Coronary artery (tissue), 2 donors: ENCODE measurements around the gene CLDN34.

ENCODE experiments used
- DNase-seq: peaks from one replicate; pipeline ENCODE4 v3.0.0-alpha.2; 2017; ENCODE audit warnings: low spot score
- H3K27ac ChIP-seq, 2 donors: fragments of 200-600 bp; sonication (generic); one replicate each; pipeline ENCODE4 v1.5.1; 2016 to 2019
- H3K4me3 ChIP-seq: fragments of 200-600 bp; sonication (generic); 2 replicates; pipeline ENCODE4 v1.5.1; 2016; ENCODE audit warnings: mild to moderate bottlenecking, moderate library complexity
- TF ChIP-seq, protein P1 (sequence below): fragments of 200-600 bp; sonication (generic); IDR thresholded peaks from one replicate; pipeline ENCODE4 v1.5.1; 2019; ENCODE audit warnings: antibody characterized with exemption

The CLDN34 gene

DNA sequence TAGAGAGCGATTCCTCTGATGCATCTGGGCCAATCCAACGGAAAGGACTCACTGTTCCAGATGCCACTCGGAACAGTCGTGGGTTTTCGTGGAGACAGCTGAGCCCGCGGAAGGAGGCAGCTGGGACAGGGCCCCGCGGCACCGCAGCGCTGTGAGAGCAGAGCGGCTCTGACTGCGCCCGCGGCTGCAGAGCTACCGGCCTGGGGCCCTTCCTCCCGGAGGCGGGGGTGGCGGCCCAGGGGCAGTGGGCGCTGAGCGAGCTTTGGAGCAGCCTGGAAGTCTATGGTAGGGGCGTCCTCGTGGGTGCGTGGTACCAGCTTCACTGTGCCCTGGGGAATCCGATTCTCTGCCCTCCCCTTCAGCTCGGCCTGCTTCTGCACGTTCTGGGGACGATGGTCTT, 24.9 kb downstream of the CLDN34 start:
- Histone ChIP-seq H3K4me3 (no peak overlapping the region), H3K27ac (no peak overlapping the region)
- no peak for DNase-seq
- TF ChIP-seq, protein P1, sequence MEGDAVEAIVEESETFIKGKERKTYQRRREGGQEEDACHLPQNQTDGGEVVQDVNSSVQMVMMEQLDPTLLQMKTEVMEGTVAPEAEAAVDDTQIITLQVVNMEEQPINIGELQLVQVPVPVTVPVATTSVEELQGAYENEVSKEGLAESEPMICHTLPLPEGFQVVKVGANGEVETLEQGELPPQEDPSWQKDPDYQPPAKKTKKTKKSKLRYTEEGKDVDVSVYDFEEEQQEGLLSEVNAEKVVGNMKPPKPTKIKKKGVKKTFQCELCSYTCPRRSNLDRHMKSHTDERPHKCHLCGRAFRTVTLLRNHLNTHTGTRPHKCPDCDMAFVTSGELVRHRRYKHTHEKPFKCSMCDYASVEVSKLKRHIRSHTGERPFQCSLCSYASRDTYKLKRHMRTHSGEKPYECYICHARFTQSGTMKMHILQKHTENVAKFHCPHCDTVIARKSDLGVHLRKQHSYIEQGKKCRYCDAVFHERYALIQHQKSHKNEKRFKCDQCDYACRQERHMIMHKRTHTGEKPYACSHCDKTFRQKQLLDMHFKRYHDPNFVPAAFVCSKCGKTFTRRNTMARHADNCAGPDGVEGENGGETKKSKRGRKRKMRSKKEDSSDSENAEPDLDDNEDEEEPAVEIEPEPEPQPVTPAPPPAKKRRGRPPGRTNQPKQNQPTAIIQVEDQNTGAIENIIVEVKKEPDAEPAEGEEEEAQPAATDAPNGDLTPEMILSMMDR = no peak

DNA sequence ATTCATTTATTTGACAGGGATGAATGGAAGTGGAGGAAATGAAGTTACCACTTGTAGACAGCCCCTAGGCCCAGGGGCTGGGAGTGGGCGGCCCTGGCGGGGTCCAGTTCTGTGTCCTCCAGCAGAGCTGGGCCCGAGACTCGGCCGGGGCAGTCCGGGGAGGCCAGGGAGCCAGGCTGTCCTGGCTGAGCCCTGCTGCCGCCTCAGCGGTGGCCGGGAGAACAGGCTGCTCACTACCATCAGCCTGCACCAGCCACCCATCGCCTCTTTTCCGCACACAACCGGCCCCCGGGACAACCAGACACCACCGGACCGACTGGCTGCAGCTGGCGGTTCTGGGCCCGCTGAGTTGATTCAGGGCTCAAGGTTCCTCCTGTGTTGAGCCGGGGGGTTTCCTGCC, 25.6 kb downstream of the CLDN34 start:
- DNase-seq = no peak
- Histone ChIP-seq H3K27ac (no peak overlapping the region), H3K4me3 (no peak overlapping the region)
- TF ChIP-seq, protein P1 = no peak

DNA sequence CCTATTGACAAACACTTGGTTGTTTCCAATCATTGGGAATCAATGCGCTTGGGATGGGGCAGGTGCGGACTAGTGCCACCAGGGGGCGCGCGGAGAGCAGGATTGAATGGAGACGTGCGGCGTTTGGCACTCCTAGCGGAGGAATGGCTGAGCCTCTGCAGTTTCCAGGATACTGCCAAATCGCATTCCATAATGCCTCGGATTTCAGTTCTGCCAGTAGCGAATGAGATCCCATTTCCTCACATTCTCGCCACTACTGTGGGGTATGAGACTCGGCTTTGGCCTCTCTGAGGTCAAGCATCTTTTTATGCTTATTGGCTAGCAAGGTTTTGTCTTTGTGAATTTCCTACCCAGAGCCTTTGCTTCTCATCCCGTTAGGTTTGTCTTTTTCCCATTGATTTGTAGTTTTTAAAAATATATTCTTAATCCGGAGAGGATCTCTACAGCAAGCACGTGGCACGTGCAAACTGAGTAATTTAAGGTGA, 28.7 kb downstream of the CLDN34 start:
- H3K4me3 ChIP-seq = no peak overlapping the region
- H3K27ac ChIP-seq = no peak overlapping the region
- TF ChIP-seq, protein P1 = peak; percentile 91
- DNase-seq = peak; percentile 85

DNA sequence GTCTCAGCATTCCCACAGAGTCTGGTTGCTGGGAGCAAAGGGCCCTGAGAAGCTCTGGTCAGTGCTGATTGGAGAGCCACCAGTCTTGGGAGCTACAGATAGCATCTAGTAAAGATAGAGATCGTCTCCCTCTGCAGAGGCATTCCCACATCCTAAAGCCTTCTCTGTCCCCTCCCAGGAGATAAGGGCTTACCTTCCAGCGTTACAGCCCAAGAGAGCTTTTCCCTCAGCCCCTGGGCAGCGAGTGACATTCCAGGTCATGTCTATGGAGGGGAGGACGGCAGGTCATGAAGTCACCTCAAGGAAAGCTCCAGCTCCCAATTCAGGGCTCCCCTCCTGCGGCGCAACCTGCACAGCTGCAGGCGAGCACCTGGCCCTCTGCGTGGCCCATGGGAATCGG, 29.9 kb downstream of the CLDN34 start:
- H3K27ac ChIP-seq = no peak overlapping the region

DNA sequence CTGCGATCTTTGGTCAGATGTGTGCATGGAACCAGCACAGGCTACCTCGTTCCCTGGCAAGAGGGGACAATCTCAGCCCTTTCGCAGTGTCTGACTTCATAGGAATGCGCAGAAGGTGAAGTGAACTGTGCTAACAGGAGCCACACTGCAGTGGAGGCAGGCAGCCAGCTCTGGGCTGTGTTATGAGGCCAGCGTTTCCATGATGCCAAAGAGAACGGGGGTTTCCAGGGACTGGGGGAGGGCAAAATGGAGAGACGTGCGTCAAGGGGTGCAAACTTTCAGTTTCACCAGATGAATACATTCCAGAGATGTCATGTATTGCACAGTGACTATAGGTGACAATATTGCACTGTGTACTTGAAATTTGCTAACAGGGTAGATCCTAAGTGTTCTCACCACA, 30.4 kb downstream of the CLDN34 start:
- no peak for DNase-seq
- TF ChIP-seq, protein P1 = no peak
- Histone ChIP-seq H3K27ac (no peak overlapping the region), H3K4me3 (no peak overlapping the region)

More for the DNA sequence above, 29.9 kb downstream of the CLDN34 start:
- no peak for DNase-seq
- H3K4me3 ChIP-seq = no peak overlapping the region
- TF ChIP-seq, protein P1 = no peak

DNA sequence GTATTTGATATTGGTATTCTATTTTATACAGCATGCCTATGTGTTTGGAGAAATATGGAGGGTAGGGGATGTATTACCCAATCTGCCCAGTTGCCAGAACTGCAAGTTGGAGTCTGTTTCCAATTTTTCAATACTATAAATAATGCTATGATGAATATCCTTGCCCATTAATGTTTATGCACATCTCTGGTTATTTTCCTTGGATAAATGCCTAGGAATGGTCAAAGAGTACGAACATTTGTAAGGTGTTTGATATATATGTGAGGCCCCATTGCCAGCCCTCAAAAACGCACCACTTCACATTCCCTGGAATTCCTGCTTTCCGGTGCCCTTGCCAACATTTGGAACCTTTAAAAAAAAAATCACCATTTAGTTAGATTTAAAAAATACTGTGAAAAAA, 34.3 kb downstream of the CLDN34 start:
- no peak for DNase-seq
- Histone ChIP-seq H3K27ac (no peak overlapping the region), H3K4me3 (no peak overlapping the region)
- TF ChIP-seq, protein P1 = no peak

DNA sequence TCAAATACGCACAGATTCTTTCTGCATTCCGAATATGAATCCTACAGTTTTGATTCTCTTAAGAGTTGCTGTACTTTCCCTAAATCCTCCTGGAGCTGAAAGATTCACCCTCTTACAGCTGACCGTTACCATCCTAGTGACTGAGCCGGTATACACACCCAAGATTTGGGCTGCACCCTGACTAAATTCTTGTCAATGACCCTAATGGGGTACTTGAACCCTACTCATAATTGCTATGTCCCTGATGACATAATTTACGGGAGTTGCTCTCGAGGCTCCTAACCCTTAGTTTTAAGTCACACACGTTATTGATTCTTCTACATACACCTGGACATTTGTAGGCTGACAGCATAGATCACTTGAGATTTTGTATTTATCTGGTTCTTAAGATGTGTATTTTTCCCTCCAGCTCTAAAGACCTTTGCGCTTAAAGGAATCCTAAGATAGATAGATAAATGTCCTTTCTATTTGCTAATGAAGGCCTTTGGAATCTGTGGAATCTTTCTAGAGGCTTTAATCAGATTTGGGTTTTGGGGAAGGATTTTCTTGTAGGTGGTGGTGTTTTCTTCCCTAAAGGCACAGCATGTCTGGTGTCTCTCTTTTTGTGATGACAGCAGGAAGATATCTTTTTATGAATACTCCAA, 37.8 kb downstream of the CLDN34 start:
- no peak overlapping the region for H3K27ac ChIP-seq

More for the DNA sequence above, 37.8 kb downstream of the CLDN34 start:
- DNase-seq = no peak
- H3K4me3 ChIP-seq = no peak overlapping the region
- TF ChIP-seq, protein P1 = no peak
